Prostate gland (tissue), 2 donors: ENCODE results near the gene FADS2. TPM values are rescaled to one million over a fixed set of nuclear protein-coding genes. Genes with fewer than 3 reads are reported as not detected.
A peak's percentile ranks its signal among the peaks of the same experiment; 100 is the strongest.

Experiments
- DNase-seq: peaks from one replicate; pipeline ENCODE4 v3.0.0-alpha.2; 2019; ENCODE audit warnings: low spot score
- H3K27ac ChIP-seq, 2 donors: fragments of 200-600 bp; sonication (generic); 2 replicates each; pipeline ENCODE4 v1.5.1; 2017 to 2019
- H3K27me3 ChIP-seq: fragments of 200-600 bp; sonication (generic); replicated peaks from 2 replicates; pipeline ENCODE4 v1.5.1; 2019; ENCODE audit not compliant: insufficient read depth
- H3K36me3 ChIP-seq, 2 donors: fragments of 200-600 bp; sonication (generic); 1 replicate in 1 of 2; 2 replicates in 1 of 2; pipeline versions ENCODE4 v1.5.1 to v1.8.1; 2017 to 2019
- H3K4me1 ChIP-seq: fragments of 200-600 bp; sonication (generic); replicated peaks from 2 replicates; pipeline ENCODE4 v1.5.1; 2019
- H3K4me3 ChIP-seq, 2 donors: fragments of 200-600 bp; sonication (generic); 2 replicates each; pipeline ENCODE4 v1.5.1; 2017 to 2019
- H3K9me3 ChIP-seq: fragments of 200-600 bp; sonication (generic); 2 replicates; pipeline ENCODE4 v1.5.1; 2017
- POLR2A ChIP-seq: fragments of 450-650 bp; IDR thresholded peaks from one replicate; pipeline ENCODE4 v1.6.1; 2016; ENCODE audit warnings: antibody characterized with exemption, mild to moderate bottlenecking
- POLR2AphosphoS5 ChIP-seq: sonication (generic); formaldehyde crosslinking; IDR thresholded peaks from one replicate; pipeline ENCODE4 v1.6.1; 2017; ENCODE audit warnings: antibody characterized with exemption
- WGBS: methylation state at CpG from one replicate; pipeline ENCODE4 v1.1.5; 2018; 5-methylcytosine and 5-hydroxymethylcytosine counted together
- intact Hi-C: fragments of 100-400 bp; cut with DNase I; formaldehyde crosslinking; loops from one replicate; pipeline ENCODE4 v1.14.2; 2022
- total RNA-seq, 2 donors: library from RNA; depleted of rRNA; stranded (reverse); fragments of >200 nt; gene quantifications; one replicate each; pipeline ENCODE4 v1.1.0, GENCODE V29; 2016
- TF ChIP-seq, protein P1 (sequence below), 4 experiments: fragments of 200-600 bp in 2 of 4; fragments of 450-650 bp in 2 of 4; sonication (generic) in 2 of 4; IDR thresholded peaks; 1 replicate in 3 of 4; 2 replicates in 1 of 4; pipeline ENCODE4 v1.5.1; 2016 to 2019; ENCODE audit warnings: antibody characterized with exemption in 4 of 4, mild to moderate bottlenecking in 2 of 4, moderate library complexity in 2 of 4

Gene FADS2
- total RNA-seq, 2 donors from 2014 or later = 67.5 to 213 TPM

GRCh38 chr11:61784506-61784805, 43.6 kb upstream of the FADS2 start:
- WGBS = 80% methylated on average over 7 of the region's 7 CpGs
- H3K36me3 ChIP-seq = peaks cover 2 to 21% of the 10 kb centered on the region in 2 donors

DNA sequence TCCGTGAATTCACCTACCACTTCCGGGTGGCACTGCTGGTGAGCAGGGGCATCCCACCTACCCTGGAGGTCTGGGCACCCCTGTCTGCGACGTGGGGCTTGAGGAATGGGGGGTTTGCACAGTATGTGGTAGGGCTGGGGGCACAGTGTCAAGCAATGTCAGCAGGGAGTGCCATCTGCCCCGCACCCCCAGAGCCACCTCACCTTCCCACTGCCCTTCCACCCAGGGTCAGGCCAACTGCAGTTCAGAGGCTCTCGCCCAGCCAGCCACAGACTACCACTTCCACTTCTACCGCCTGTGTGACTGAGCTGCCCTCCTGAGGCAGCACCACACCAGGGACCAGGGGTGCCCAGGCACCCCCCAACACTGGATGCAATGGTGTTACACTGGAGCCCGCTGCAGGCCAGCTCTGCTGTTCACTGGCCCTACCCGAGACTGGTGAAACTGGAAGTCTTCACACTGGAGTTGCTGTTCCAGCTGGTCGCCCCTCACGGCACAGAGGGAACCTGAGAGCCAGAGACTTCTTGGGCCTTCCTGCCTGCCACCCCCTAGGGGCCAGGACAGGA, 42.2 kb upstream of the FADS2 start:
- TF ChIP-seq, protein P1, sequence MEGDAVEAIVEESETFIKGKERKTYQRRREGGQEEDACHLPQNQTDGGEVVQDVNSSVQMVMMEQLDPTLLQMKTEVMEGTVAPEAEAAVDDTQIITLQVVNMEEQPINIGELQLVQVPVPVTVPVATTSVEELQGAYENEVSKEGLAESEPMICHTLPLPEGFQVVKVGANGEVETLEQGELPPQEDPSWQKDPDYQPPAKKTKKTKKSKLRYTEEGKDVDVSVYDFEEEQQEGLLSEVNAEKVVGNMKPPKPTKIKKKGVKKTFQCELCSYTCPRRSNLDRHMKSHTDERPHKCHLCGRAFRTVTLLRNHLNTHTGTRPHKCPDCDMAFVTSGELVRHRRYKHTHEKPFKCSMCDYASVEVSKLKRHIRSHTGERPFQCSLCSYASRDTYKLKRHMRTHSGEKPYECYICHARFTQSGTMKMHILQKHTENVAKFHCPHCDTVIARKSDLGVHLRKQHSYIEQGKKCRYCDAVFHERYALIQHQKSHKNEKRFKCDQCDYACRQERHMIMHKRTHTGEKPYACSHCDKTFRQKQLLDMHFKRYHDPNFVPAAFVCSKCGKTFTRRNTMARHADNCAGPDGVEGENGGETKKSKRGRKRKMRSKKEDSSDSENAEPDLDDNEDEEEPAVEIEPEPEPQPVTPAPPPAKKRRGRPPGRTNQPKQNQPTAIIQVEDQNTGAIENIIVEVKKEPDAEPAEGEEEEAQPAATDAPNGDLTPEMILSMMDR (IDR thresholded peaks at IDR 0.05) = no peak
- no peak for TF ChIP-seq POLR2AphosphoS5
- TF ChIP-seq POLR2A = no peak
- WGBS = 84% methylated on average over 11 of the region's 11 CpGs
- no peaks in the 10 kb centered on the region for H3K27me3 ChIP-seq
- no peaks in the 10 kb centered on the region for H3K4me1 ChIP-seq
- DNase-seq = no peak
- peaks cover 5 to 21% of the 10 kb centered on the region in 2 donors for H3K36me3 ChIP-seq
- no peak overlapping the region for H3K27ac ChIP-seq
- H3K9me3 ChIP-seq = no peaks in the 10 kb centered on the region
- intact Hi-C loops = no loop called here
- H3K4me3 ChIP-seq = no peak overlapping the region

More at GRCh38 chr11:61784506-61784805, 43.6 kb upstream of the FADS2 start:
- no peak for DNase-seq
- Histone ChIP-seq H3K27me3 (no peaks in the 10 kb centered on the region), H3K4me1 (no peaks in the 10 kb centered on the region), H3K4me3 (no peak overlapping the region), H3K27ac (no peak overlapping the region), H3K9me3 (no peaks in the 10 kb centered on the region)
- TF ChIP-seq POLR2AphosphoS5 (no peak), POLR2A (no peak)
- TF ChIP-seq, protein P1 (IDR thresholded peaks at IDR 0.05) = no peak
- intact Hi-C loops = no loop called here

DNA sequence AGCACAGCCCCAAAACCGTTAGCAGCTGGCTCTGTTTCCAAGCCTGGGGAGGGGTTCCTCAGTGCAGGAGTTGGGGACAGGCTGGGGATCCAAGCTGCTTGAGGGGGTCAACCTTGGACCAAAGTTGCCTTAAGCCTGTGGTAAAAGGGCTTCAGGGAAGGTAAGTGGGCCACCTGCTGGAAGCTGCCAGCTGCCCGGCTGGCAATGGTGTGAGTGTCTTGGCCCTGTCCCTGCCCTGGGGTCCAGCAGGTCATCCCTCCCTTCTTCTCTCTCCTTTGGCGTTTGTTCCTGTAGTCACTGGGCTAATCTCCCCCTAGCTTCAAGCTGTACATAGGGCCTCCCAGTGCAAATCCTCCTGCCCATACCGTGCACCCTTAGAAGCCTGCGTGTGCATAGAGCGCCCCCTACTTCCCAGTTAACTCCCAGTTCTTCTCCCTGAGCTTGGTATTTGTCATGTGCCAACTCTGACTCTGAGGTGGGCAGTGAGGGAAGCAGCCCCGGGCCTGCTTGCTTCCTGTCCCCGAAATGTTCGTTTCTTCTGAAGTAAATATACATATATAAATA, 40.1 kb upstream of the FADS2 start:
- TF ChIP-seq POLR2A = no peak
- TF ChIP-seq, protein P1 (IDR thresholded peaks at IDR 0.05) = peak in 1 of 4 experiments; percentile 32
- peaks cover 9% of the 10 kb centered on the region for H3K4me1 ChIP-seq
- no peaks in the 10 kb centered on the region for H3K27me3 ChIP-seq
- WGBS = 44% methylated on average over 9 of the region's 9 CpGs
- no peak for DNase-seq
- H3K4me3 ChIP-seq = no peak overlapping the region
- peaks cover 5 to 21% of the 10 kb centered on the region in 2 donors for H3K36me3 ChIP-seq
- H3K27ac ChIP-seq = no peak overlapping the region
- no peaks in the 10 kb centered on the region for H3K9me3 ChIP-seq
- intact Hi-C loops = no loop called here

- intact Hi-C loops = no loop called here
- peaks cover 16% of the 10 kb centered on the region for H3K4me1 ChIP-seq
- DNase-seq = peak; percentile 33
- no peaks in the 10 kb centered on the region for H3K27me3 ChIP-seq
- H3K4me3 ChIP-seq = peak overlapping the region; percentile 63 to 77
- no peaks in the 10 kb centered on the region for H3K9me3 ChIP-seq
- peak overlapping the region; percentile 88 to 92 for H3K27ac ChIP-seq
- WGBS = 2% methylated on average over 14 of the region's 14 CpGs
- peaks cover 5 to 11% of the 10 kb centered on the region in 2 donors for H3K36me3 ChIP-seq
- TF ChIP-seq POLR2AphosphoS5 (no peak), POLR2A (no peak)
- TF ChIP-seq, protein P1 (IDR thresholded peaks at IDR 0.05) = no peak
Observed at GRCh38 chr11:61791737-61792309, 36.3 kb upstream of the FADS2 start.
